Natural killer cell (primary cell): ENCODE results near the gene PRTG. TPM values are rescaled to one million over a fixed set of nuclear protein-coding genes. Genes with fewer than 3 reads are reported as not detected.

ENCODE experiments used
- ATAC-seq, 3 donors: fragments of 150-1000 bp in 2 of 3; fragments of 200-7000 bp in 1 of 3; cut with Tn5 transposase; 1 replicate in 1 of 3; 2 replicates in 2 of 3; pipeline ENCODE4 v1.10.0; 2021; ENCODE audit warnings: mild to moderate bottlenecking in 2 of 3, moderate library complexity in 2 of 3
- DNase-seq, 2 donors: peaks; one replicate each; pipeline versions ENCODE4 v3.0.0 to v3.0.0-alpha.2; 2013 to 2021; ENCODE audit warnings: mixed read lengths in 1 of 2
- H3K27ac ChIP-seq: one replicate; pipeline ENCODE4 v1.5.1; 2013; ENCODE audit warnings: mild to moderate bottlenecking, low read length
- H3K27me3 ChIP-seq: one replicate; pipeline ENCODE4 v1.6.1; 2013; ENCODE audit warnings: low read length; ENCODE audit not compliant: control insufficient read depth, insufficient read depth
- H3K36me3 ChIP-seq: one replicate; pipeline ENCODE4 v1.6.1; 2013; ENCODE audit warnings: low read length; ENCODE audit not compliant: control insufficient read depth, insufficient read depth
- H3K4me1 ChIP-seq: one replicate; pipeline ENCODE4 v1.6.1; 2013; ENCODE audit warnings: low read length; ENCODE audit not compliant: control insufficient read depth, insufficient read depth
- H3K4me3 ChIP-seq: one replicate; pipeline ENCODE4 v1.5.1; 2013; ENCODE audit warnings: low read length
- H3K9me3 ChIP-seq: one replicate; pipeline ENCODE4 v1.6.1; 2013; ENCODE audit warnings: low read length; ENCODE audit not compliant: control insufficient read depth, insufficient read depth
- H3K27ac Mint-ChIP-seq, 2 donors: one replicate each; pipeline ENCODE4 v1.8.0; 2022; ENCODE audit warnings: mild to moderate bottlenecking in 2 of 2, mixed read lengths in 2 of 2, moderate library complexity in 1 of 2
- H3K27me3 Mint-ChIP-seq, 2 donors: one replicate each; pipeline ENCODE4 v1.8.0; 2022; ENCODE audit warnings: low read depth in 2 of 2, mixed read lengths in 2 of 2
- H3K36me3 Mint-ChIP-seq: one replicate; pipeline ENCODE4 v1.8.0; 2022; ENCODE audit warnings: mixed read lengths
- H3K4me1 Mint-ChIP-seq, 2 donors: one replicate each; pipeline ENCODE4 v1.8.0; 2022; ENCODE audit warnings: mixed read lengths in 2 of 2
- H3K4me3 Mint-ChIP-seq: one replicate; pipeline ENCODE4 v1.8.0; 2022; ENCODE audit warnings: mild to moderate bottlenecking, moderate library complexity, mixed read lengths
- H3K9me3 Mint-ChIP-seq, 2 donors: one replicate each; pipeline ENCODE4 v1.8.0; 2022; ENCODE audit warnings: mixed read lengths in 2 of 2
- WGBS: methylation state at CpG from one replicate; pipeline ENCODE4 v1.1.7; 2013; ENCODE audit warnings: missing lambda C conversion rate; ENCODE audit not compliant: insufficient coverage; 5-methylcytosine and 5-hydroxymethylcytosine counted together
- intact Hi-C: fragments of 100-400 bp; cut with micrococcal nuclease; formaldehyde crosslinking; loops from one replicate; pipeline ENCODE4 v1.14.2; 2022
- total RNA-seq, 4 donors: library from RNA; stranded (reverse); fragments of 120-200 nt in 1 of 4; gene quantifications; one replicate each; pipeline versions ENCODE4 v1.2.3 to v1.2.4, GENCODE V29; 2013 to 2022
- TF ChIP-seq, protein P1 (sequence below): fragments of 200-600 bp; IDR thresholded peaks from one replicate; pipeline ENCODE4 v1.8.0; 2022; ENCODE audit warnings: antibody characterized with exemption

PRTG gene
- total RNA-seq, 3 donors from 2014 or later (not counting 1 experiment from before 2014, with no cell fraction given) = not detected

DNA sequence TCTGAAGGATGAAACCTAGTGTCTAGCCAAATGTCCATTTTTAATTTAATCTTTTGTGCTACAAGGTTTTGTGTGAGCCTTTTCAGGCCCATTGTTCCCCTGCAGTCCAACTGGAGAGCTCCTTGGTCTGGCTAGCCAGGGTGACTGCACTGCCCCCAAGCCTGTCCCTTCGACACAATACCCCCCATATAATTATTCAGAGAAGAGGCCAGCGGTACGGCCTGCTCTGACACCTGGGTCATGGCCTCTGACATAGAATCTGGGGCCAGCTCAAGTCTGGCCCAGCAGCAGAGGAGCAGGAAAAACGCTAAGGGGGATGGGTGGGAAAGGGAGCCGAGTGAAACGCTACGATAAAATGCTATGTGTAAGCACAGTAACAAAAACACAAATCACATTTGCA lies 90.6 kb downstream of the PRTG start:
- Mint-ChIP-seq H3K27ac (no peak overlapping the region), H3K9me3 (no peaks in the 10 kb centered on the region), H3K4me1 (no peaks in the 10 kb centered on the region), H3K27me3 (peaks cover 0 to 2% of the 10 kb centered on the region in 2 donors), H3K36me3 (no peaks in the 10 kb centered on the region), H3K4me3 (no peak overlapping the region)
- Histone ChIP-seq H3K4me1 (no peaks in the 10 kb centered on the region), H3K36me3 (no peaks in the 10 kb centered on the region), H3K27ac (no peak overlapping the region), H3K9me3 (no peaks in the 10 kb centered on the region), H3K27me3 (no peaks in the 10 kb centered on the region), H3K4me3 (no peak overlapping the region)
- TF ChIP-seq, protein P1, sequence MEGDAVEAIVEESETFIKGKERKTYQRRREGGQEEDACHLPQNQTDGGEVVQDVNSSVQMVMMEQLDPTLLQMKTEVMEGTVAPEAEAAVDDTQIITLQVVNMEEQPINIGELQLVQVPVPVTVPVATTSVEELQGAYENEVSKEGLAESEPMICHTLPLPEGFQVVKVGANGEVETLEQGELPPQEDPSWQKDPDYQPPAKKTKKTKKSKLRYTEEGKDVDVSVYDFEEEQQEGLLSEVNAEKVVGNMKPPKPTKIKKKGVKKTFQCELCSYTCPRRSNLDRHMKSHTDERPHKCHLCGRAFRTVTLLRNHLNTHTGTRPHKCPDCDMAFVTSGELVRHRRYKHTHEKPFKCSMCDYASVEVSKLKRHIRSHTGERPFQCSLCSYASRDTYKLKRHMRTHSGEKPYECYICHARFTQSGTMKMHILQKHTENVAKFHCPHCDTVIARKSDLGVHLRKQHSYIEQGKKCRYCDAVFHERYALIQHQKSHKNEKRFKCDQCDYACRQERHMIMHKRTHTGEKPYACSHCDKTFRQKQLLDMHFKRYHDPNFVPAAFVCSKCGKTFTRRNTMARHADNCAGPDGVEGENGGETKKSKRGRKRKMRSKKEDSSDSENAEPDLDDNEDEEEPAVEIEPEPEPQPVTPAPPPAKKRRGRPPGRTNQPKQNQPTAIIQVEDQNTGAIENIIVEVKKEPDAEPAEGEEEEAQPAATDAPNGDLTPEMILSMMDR = no peak
- no peak for DNase-seq
- no peak for ATAC-seq
- 89% methylated on average over 7 of the region's 7 CpGs for WGBS
- intact Hi-C loops = no loop called here

DNA sequence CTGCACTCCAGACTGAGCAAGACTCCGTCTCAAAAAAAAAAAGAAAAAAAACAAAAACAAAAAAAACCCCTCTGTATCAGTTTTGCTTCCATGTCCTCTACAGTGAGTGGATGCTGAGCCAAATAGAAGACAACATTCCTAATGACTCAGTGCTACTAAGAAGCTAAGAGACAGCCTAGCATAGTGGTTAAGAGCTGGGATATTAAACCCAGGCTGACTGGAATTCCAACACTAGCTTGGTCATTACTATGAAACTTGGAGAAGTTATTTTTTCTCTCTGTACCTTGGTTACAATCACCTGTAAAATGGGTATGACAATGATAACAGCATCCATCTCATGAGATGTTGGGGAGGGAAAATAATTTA lies 93.9 kb downstream of the PRTG start:
- TF ChIP-seq, protein P1 = no peak
- Histone ChIP-seq H3K27me3 (no peaks in the 10 kb centered on the region), H3K4me3 (no peak overlapping the region), H3K36me3 (no peaks in the 10 kb centered on the region), H3K27ac (no peak overlapping the region), H3K9me3 (no peaks in the 10 kb centered on the region), H3K4me1 (no peaks in the 10 kb centered on the region)
- no peaks in the 10 kb centered on the region for H3K4me1 Mint-ChIP-seq
- H3K4me3 Mint-ChIP-seq = no peak overlapping the region
- H3K27ac Mint-ChIP-seq = no peak overlapping the region
- DNase-seq (no peak), ATAC-seq (no peak)
- peaks cover 0 to 2% of the 10 kb centered on the region in 2 donors for H3K27me3 Mint-ChIP-seq
- intact Hi-C loops = loop anchor here (10.0 kb wide), 1 partner anchor 776 kb away; no protein-coding TSS in a partner anchor
- 43% methylated on average over 1 of the region's 1 CpG for WGBS
- no peaks in the 10 kb centered on the region for H3K9me3 Mint-ChIP-seq
- no peaks in the 10 kb centered on the region for H3K36me3 Mint-ChIP-seq

DNA sequence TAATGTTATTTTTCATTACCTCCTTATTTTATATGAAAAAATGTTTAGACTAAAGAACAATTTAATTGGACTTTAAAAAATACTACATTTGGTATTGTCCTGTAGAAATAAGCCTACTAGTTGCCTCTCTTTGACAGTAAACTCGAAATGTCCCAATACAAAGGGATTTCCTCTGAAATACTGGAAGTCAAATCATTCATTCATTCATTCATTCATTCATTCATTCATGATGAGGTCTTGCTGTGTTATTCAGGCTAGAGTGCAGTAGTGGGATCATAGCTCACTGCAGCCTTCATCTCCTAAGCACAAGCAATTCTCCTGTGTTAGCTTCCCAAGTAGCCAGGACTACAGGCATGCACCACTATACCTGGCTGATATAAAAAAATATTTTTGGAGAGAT lies 104.2 kb downstream of the PRTG start:
- DNase-seq = no peak
- intact Hi-C loops = no loop called here
- no CpG with 5 or more reads among the region's 1 CpG for WGBS

DNA sequence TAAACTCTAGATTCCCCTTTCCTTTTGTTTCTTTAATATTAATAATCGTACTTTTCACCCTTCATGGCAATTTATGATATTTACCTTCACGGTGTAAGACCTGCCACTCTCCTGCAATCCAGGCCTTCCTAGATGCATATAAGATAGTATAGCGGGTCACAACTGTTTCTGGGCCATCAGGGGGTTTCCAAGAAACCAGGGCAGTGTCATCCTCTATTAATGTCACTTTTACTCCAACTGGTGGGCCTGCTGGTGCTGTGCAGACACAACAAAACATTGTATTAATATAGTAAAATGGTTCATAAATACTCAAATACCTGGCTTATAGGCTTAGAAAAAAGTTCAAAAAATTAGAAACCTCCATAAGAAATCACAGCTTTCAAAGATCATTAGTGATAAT lies 105.9 kb downstream of the PRTG start:
- H3K27ac ChIP-seq = no peak overlapping the region
- Mint-ChIP-seq H3K27ac (no peak overlapping the region), H3K9me3 (no peaks in the 10 kb centered on the region), H3K4me3 (no peak overlapping the region), H3K27me3 (peaks cover 7% of the 10 kb centered on the region in 2 donors), H3K36me3 (no peaks in the 10 kb centered on the region), H3K4me1 (no peaks in the 10 kb centered on the region)
- no peak overlapping the region for H3K4me3 ChIP-seq
- 90% methylated on average over 3 of the region's 3 CpGs for WGBS
- H3K9me3 ChIP-seq = no peaks in the 10 kb centered on the region
- intact Hi-C loops = no loop called here
- H3K36me3 ChIP-seq = no peaks in the 10 kb centered on the region
- DNase-seq (no peak), ATAC-seq (no peak)
- no peaks in the 10 kb centered on the region for H3K27me3 ChIP-seq
- TF ChIP-seq, protein P1 = no peak
- no peaks in the 10 kb centered on the region for H3K4me1 ChIP-seq

More for the DNA sequence above, 104.2 kb downstream of the PRTG start:
- Mint-ChIP-seq H3K4me3 (no peak overlapping the region), H3K27me3 (peaks cover 0 to 7% of the 10 kb centered on the region in 2 donors), H3K36me3 (no peaks in the 10 kb centered on the region), H3K27ac (no peak overlapping the region), H3K4me1 (no peaks in the 10 kb centered on the region), H3K9me3 (no peaks in the 10 kb centered on the region)
- no peaks in the 10 kb centered on the region for H3K36me3 ChIP-seq
- no peaks in the 10 kb centered on the region for H3K4me1 ChIP-seq
- TF ChIP-seq, protein P1 = no peak
- no peak overlapping the region for H3K27ac ChIP-seq
- H3K27me3 ChIP-seq = no peaks in the 10 kb centered on the region
- ATAC-seq = no peak
- no peaks in the 10 kb centered on the region for H3K9me3 ChIP-seq
- no peak overlapping the region for H3K4me3 ChIP-seq
